Transverse colon (tissue), 4 donors: Measurements from ENCODE around the gene STRADA. TPM values are rescaled to one million over a fixed set of nuclear protein-coding genes. Genes with fewer than 3 reads are reported as not detected.

Source experiments
- DNase-seq: peaks from one replicate; pipeline ENCODE4 v3.0.0-alpha.2; 2019
- H3K27ac ChIP-seq, 4 donors: fragments of 200-600 bp; sonication (generic); 2 replicates each; pipeline ENCODE4 v1.5.1; 2016 to 2018; ENCODE audit warnings: inconsistent platforms in 4 of 4
- H3K27me3 ChIP-seq: fragments of 200-600 bp; sonication (generic); 2 replicates; pipeline ENCODE4 v1.5.1; 2017; ENCODE audit warnings: inconsistent platforms
- H3K36me3 ChIP-seq, 4 donors: fragments of 200-600 bp; sonication (generic); 2 replicates each; pipeline ENCODE4 v1.5.1; 2017 to 2019; ENCODE audit warnings: inconsistent platforms in 4 of 4
- H3K4me1 ChIP-seq, 4 donors: fragments of 200-600 bp; sonication (generic); 2 replicates each; pipeline ENCODE4 v1.5.1; 2017 to 2020; ENCODE audit warnings: inconsistent platforms in 4 of 4
- H3K4me3 ChIP-seq, 4 donors: fragments of 200-600 bp; sonication (generic); 1 replicate in 1 of 4; 2 replicates in 3 of 4; pipeline versions ENCODE4 v1.5.1 to v1.6.1; 2017 to 2019; ENCODE audit warnings: inconsistent platforms in 4 of 4
- H3K9me3 ChIP-seq, 2 donors: fragments of 200-600 bp; sonication (generic); 2 replicates each; pipeline ENCODE4 v1.5.1; 2017 to 2019; ENCODE audit warnings: inconsistent platforms in 2 of 2
- EP300 ChIP-seq: sonication (generic); formaldehyde crosslinking; IDR thresholded peaks from one replicate; pipeline ENCODE4 v1.6.1; 2017; ENCODE audit warnings: antibody characterized with exemption, low read depth
- POLR2A ChIP-seq: fragments of 450-650 bp; IDR thresholded peaks from one replicate; pipeline ENCODE4 v1.6.1; 2016; ENCODE audit warnings: antibody characterized with exemption, mild to moderate bottlenecking, moderate library complexity
- POLR2AphosphoS5 ChIP-seq, 3 donors: sonication (generic); formaldehyde crosslinking; IDR thresholded peaks; one replicate each; pipeline ENCODE4 v1.6.1; 2016; ENCODE audit warnings: antibody characterized with exemption in 3 of 3
- WGBS, 2 donors: methylation state at CpG; one replicate each; pipeline ENCODE4 v1.1.5; 2018; ENCODE audit warnings: low coverage in 1 of 2; 5-methylcytosine and 5-hydroxymethylcytosine counted together
- in situ Hi-C, 4 donors: fragments of 200-750 bp; cut with MboI; loops; one replicate each; pipeline versions ENCODE4 v1.15.0 to v1.15.1; 2017; ENCODE audit warnings: low sequenced_read_pairs in 3 of 4, low pct_ligation_motif_present in 1 of 4, low pct_unique_long_range_greater_than_20kb in 1 of 4
- intact Hi-C: fragments of 100-400 bp; cut with DNase I; formaldehyde crosslinking; loops from one replicate; pipeline ENCODE4 v1.15.1; 2023; ENCODE audit warnings: low total_unique reads
- total RNA-seq, 4 donors: library from RNA; depleted of rRNA; stranded (reverse); fragments of >200 nt; gene quantifications; one replicate each; pipeline ENCODE4 v1.1.0, GENCODE V29; 2016
- TF ChIP-seq, protein P1 (sequence below), 5 experiments: fragments of 200-600 bp in 3 of 5; fragments of 450-650 bp in 2 of 5; sonication (generic) in 3 of 5; IDR thresholded peaks; 1 replicate in 2 of 5; 2 replicates in 3 of 5; pipeline ENCODE4 v1.5.1; 2016 to 2017; ENCODE audit warnings: antibody characterized with exemption in 5 of 5, inconsistent platforms in 3 of 5, mild to moderate bottlenecking in 2 of 5, moderate library complexity in 1 of 5

STRADA gene
- total RNA-seq, 4 donors from 2014 or later = 23.1 to 37.8 (median 33.8) TPM

- H3K4me1 ChIP-seq = peaks cover 0 to 18% (median 5%) of the 10 kb centered on the region in 4 donors
- TF ChIP-seq POLR2A (no peak), POLR2AphosphoS5 (IDR thresholded peaks at IDR 0.05) (no peak), EP300 (no peak)
- TF ChIP-seq, protein P1, sequence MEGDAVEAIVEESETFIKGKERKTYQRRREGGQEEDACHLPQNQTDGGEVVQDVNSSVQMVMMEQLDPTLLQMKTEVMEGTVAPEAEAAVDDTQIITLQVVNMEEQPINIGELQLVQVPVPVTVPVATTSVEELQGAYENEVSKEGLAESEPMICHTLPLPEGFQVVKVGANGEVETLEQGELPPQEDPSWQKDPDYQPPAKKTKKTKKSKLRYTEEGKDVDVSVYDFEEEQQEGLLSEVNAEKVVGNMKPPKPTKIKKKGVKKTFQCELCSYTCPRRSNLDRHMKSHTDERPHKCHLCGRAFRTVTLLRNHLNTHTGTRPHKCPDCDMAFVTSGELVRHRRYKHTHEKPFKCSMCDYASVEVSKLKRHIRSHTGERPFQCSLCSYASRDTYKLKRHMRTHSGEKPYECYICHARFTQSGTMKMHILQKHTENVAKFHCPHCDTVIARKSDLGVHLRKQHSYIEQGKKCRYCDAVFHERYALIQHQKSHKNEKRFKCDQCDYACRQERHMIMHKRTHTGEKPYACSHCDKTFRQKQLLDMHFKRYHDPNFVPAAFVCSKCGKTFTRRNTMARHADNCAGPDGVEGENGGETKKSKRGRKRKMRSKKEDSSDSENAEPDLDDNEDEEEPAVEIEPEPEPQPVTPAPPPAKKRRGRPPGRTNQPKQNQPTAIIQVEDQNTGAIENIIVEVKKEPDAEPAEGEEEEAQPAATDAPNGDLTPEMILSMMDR (IDR thresholded peaks at IDR 0.05) = no peak
- H3K4me3 ChIP-seq = no peak overlapping the region
- peaks cover 0 to 25% (median 9%) of the 10 kb centered on the region in 4 donors for H3K36me3 ChIP-seq
- in situ Hi-C loops (no loop called here), intact Hi-C loops (loop anchor here (10.0 kb wide), 1 partner anchor 69 kb away; the partner anchor contains the start of gene MAP3K3)
- 88% methylated on average over 12 of the region's 18 CpGs; no CpG with 5 or more reads in 1 of the 2 donors for WGBS, 2 donors
- no peak overlapping the region for H3K27ac ChIP-seq
- H3K27me3 ChIP-seq = no peaks in the 10 kb centered on the region
- no peaks in the 10 kb centered on the region for H3K9me3 ChIP-seq
- no peak for DNase-seq
Measured at GRCh38 chr17:63693411-63694113, 48.0 kb downstream of the STRADA start.

- intact Hi-C loops (loop anchor here (10.0 kb wide), 1 partner anchor 68 kb away; the partner anchor contains the start of gene MAP3K3), in situ Hi-C loops (no loop called here)
- 91% methylated on average over 11 of the region's 11 CpGs; no CpG with 5 or more reads in 1 of the 2 donors for WGBS, 2 donors
- no peaks in the 10 kb centered on the region for H3K9me3 ChIP-seq
- no peak overlapping the region for H3K27ac ChIP-seq
- no peak overlapping the region for H3K4me3 ChIP-seq
- peaks cover 0 to 7% (median 0%) of the 10 kb centered on the region in 4 donors for H3K4me1 ChIP-seq
- H3K27me3 ChIP-seq = no peaks in the 10 kb centered on the region
- no peak for DNase-seq
- TF ChIP-seq POLR2AphosphoS5 (IDR thresholded peaks at IDR 0.05) (no peak), POLR2A (no peak), EP300 (no peak)
- TF ChIP-seq, protein P1 (IDR thresholded peaks at IDR 0.05) = no peak
- peaks cover 0 to 28% (median 9%) of the 10 kb centered on the region in 4 donors for H3K36me3 ChIP-seq
Measured at GRCh38 chr17:63692195-63692816, 49.3 kb downstream of the STRADA start.

DNA sequence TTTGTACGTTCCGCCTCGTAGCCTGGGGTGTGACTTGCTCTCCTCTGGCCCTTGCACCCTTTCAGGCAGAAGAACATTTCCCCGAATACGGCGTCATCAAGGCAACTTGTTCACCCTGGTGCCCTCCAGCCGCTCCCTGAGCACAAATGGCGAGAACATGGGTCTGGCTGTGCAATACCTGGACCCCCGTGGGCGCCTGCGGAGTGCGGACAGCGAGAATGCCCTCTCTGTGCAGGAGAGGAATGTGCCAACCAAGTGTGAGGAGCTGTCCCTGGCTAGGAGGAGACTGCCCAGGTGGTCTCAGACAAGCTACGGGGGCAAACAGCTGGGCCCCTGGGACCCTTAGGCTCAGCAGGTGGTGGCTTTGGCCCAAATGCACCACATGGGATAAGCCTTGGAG lies 52.1 kb downstream of the STRADA start:
- Histone ChIP-seq H3K36me3 (peaks cover 0 to 28% (median 12%) of the 10 kb centered on the region in 4 donors), H3K27ac (no peak overlapping the region), H3K4me3 (no peak overlapping the region), H3K4me1 (peaks cover 0 to 11% (median 3%) of the 10 kb centered on the region in 4 donors), H3K27me3 (no peaks in the 10 kb centered on the region), H3K9me3 (no peaks in the 10 kb centered on the region)
- no peak for DNase-seq
- TF ChIP-seq EP300 (no peak), POLR2AphosphoS5 (IDR thresholded peaks at IDR 0.05) (no peak), POLR2A (no peak)
- TF ChIP-seq, protein P1 (IDR thresholded peaks at IDR 0.05) = no peak
- whole genome bisulfite sequencing, 2 donors = 98% methylated on average over 14 of the region's 14 CpGs; no CpG with 5 or more reads in 1 of the 2 donors
- in situ Hi-C loops (no loop called here), intact Hi-C loops (no loop called here)

DNA sequence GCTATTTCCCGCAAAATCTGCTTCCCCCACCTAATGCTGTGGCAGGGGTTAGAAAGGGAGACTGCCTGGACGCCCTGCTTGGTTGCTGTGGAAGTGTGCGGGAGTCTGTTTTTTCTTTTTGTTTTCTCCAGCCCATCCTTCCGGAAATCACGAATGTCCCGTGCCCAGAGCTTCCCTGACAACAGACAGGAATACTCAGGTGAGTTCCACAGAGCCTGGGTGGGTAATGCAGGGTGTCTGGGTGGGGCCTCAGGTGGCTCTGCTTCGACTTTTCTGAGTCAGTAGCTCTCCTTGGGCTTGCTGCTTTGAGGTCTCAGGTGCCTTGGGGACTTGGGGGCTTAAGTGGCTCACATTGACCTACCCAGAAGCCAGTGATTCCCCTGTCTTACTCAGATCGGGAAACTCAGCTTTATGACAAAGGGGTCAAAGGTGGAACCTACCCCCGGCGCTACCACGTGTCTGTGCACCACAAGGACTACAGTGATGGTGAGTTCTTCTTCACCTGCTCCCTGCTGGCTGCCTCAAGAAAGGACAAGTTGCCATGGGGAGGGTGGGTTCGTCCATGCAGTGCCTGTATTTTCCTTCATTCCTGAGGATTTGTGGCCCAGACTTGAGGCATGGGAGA lies 53.1 kb downstream of the STRADA start:
- Histone ChIP-seq H3K27me3 (no peaks in the 10 kb centered on the region), H3K4me3 (no peak overlapping the region), H3K4me1 (peaks cover 0 to 12% (median 3%) of the 10 kb centered on the region in 4 donors), H3K9me3 (no peaks in the 10 kb centered on the region), H3K27ac (no peak overlapping the region), H3K36me3 (peaks cover 0 to 28% (median 13%) of the 10 kb centered on the region in 4 donors)
- WGBS, 2 donors = 76% methylated on average over 12 of the region's 12 CpGs; no CpG with 5 or more reads in 1 of the 2 donors
- DNase-seq = no peak
- in situ Hi-C loops = no loop called here
- intact Hi-C loops = no loop called here
- TF ChIP-seq POLR2AphosphoS5 (IDR thresholded peaks at IDR 0.05) = no peak
- TF ChIP-seq, protein P1 (IDR thresholded peaks at IDR 0.05) = no peak
- TF ChIP-seq EP300 = no peak
- TF ChIP-seq POLR2A = no peak
